ENCODE data around the gene PRPF6.

The PRPF6 gene

GRCh38 chr20:63945921-63946920 lies 34.7 kb upstream of the PRPF6 start:
- DNase-seq (ENCODE audit: low read depth) = no peak

- no peak for DNase-seq (ENCODE audit: low read depth)
These were observed 33.8 kb upstream of the PRPF6 start for GRCh38 chr20:63946986-63947637.

DNA sequence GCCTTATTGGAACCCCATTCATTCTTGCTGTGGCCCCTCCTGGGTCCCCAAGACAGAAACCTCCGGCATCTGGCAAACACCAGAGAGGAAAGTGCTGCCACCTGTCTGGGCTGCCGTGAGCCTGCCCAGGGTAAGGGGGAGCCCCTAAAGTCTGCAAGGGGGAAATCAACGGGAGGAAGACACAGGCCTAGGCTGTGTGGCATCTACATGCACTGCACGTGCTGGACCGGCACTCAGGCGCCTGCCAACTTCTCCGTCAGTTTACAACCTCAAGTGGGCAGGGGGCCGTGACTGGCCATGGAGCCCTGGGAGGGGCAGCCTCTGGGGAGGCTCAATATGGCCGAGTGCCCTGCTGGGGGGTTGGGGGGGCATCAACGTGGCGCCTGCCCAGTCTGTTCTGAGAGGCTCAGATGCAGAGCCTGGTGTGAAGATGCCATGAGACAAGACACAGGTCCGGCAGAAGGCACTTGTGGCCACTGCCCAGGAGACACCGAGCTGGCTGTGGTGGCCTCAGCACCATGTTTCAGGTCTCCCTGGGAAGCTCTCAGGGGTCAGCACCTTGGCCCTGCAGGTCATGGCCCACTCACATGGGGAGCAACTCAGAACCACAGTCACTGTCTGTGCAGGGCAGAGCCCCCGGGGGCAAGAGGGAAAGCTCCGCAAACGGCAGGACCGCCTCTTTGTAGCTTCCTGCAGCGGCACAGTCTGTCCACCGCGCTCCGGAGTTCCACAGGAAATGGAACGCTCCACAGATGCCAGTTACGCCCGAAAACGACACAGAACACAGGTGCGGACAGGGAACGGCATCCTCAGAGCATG lies 33.1 kb upstream of the PRPF6 start:
- no peak for DNase-seq (ENCODE audit: low read depth)

DNA sequence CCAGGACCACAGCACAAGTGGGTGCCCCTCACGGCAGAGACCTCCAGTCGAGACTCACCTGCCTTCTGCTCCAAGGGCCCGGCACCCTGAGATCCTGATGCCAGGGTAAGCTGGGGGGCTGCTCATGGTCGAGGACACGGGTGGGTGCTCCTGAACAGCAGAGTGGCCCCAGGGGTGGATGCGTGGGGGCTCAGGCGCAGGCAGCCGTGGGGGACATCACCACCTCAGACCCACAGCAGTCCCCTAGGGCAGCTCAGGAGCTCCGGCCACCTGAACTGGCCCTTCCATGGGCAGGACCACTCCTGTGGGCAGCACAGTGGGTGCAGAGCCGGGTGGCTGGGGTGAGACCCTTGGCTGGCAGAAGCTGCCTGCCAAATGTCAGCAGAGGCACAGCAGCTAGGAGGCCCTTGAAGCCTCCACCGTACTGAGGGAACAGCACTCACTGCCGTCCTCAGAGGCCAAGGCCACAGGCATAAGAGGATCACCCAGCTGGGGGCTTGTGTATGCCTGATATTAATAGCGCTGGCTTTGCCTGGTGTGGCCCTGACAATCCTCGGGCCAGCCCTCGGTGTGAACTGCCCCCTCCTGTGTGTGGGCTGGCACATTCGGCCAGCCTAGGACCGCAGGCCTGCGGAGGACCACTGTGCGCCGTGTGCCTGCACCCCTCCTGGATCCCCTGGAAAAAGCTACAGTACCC lies 30.1 kb upstream of the PRPF6 start:
- no peak for DNase-seq (ENCODE audit: low read depth)

- no peak for DNase-seq (ENCODE audit: low read depth)
These were observed 29.3 kb upstream of the PRPF6 start for GRCh38 chr20:63951398-63952209.

- DNase-seq (ENCODE audit: low read depth) = no peak
These were observed 28.8 kb upstream of the PRPF6 start for GRCh38 chr20:63952210-63952535.

DNA sequence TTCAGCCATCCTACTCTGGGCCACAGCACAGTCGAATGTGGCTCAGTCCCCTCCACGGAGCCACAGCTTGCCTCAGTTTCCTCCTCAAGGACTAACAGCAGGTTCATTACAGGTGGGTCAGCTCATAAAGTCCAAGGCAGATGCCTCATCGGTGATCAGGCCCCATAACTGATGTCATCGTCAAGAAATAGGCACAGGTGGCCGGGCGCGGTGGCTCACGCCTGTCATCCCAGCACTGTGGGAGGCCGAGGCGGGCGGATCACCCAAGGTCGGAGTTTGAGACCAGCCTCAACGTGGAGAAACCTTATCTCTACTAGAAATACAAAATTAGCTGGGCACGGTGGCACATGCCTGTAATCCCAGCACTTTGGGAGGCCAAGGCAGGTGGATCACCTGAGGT lies 28.2 kb upstream of the PRPF6 start:
- DNase-seq (ENCODE audit: low read depth) = no peak

GRCh38 chr20:63953764-63954429 lies 27.0 kb upstream of the PRPF6 start:
- no peak for DNase-seq (ENCODE audit: low read depth)

DNA sequence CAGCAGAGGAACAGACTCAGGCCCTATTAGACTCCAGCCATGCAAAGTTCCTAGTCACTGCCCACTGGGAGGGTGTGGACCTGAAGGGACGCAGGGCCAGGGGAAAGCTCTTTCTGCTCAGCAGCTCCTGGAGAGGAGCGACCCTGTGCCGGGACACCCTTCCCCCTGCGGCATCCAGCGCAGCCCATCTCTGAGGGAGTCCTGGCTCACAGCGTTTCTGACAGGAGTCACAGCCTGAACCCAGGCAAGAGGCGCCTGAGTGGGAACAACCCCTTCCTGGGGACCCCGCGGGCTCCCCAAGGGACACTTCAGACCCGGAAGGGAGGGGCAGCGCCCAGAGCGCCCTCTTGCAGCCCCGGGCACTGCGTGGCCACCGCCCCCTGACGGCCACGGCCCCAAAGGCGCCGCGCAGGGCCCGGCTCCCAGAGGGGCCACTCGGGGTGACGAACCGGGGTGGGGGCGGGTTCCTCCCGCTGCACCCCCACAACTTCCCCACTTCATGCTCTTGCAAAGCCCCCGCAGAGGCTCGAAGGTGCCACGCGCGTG lies 25.6 kb upstream of the PRPF6 start:
- no peak for DNase-seq (ENCODE audit: low read depth)

DNA sequence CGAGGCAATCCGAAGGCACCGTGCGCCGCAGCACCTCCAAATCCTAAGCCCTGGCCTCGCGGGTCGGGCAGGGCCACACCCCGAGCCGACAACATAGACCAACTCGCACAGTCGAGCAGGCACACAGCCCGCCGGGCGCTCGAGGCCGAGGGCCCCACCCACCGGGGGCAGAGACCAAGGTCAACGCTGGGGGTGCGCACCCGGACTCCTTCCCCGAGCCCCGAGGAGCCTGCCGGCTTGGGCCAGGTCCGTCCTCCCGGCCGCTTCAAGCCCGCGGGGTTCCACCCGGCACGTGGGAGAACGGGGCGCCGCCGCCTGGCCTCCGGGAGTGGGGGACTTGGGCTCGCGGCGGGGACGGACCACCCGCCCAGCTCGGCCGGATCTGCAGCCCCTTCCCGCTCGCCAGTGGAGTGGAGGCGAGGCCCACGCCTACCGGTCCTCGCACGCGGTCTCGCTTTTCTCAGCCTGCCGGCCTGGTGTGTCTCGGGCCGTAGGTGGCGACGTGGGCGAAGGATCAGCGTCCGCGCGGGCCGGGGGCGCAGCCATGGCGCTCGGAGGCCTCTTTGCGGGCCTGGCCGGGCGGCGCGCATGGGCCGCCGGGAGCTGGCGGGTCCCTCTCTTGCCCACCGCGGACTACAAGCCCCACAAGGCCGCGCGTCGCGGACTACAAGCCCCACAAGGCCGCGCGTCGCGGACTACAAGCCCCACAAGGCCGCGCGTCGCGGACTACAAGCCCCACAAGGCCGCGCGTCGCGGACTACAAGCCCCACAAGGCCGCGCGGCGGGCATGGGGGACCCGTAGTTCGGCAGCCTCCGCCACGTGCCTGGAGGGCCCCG lies 24.9 kb upstream of the PRPF6 start, which contains the start of gene UCKL1:
Gene UCKL1, minus strand, starts transcription at position 590 of the 837 bp plus-strand sequence. Its CDS starts 44 bp downstream, at position 546.
- peak; percentile 81 for DNase-seq (ENCODE audit: low read depth)

DNA sequence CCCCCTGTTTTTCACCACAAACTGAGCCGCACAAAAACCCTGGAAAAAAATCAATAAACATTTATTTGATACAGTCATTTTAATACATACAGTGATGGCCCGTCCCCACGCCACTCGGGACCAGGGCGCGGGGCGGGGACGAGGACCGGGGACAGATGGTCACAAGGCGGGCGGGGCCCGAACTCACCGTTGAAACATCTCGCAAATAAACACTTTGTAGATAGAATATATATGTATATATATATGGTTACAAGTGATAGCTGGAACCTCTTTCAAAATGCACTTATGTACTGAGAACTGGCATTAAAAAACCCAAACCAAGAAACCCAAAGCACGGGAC lies 24.3 kb upstream of the PRPF6 start:
- DNase-seq (ENCODE audit: low read depth) = no peak

- DNase-seq (ENCODE audit: low read depth) = peak; percentile 61
These were observed 23.8 kb upstream of the PRPF6 start for GRCh38 chr20:63957004-63957689.

GRCh38 chr20:63957690-63958441 lies 23.1 kb upstream of the PRPF6 start:
- no peak for DNase-seq (ENCODE audit: low read depth)

DNA sequence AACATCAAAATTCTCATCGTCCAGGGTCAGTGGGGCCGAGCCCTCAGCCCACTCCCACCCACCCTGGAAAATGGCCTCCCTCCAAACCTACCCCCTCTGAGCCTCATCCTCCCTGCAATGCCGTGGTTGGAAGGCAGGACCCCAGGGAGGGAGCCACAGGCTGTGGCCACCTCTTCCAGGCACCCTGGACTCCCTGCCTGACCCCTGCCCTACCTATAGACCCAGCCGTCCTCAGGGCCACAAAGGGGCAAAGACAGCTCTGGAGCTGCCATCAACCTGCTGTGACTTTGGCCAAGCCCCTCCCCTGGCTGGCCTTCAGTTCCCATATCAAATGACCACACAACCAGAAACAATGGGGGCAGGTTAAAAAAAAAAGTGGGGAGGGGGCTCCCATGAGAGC lies 22.5 kb upstream of the PRPF6 start:
- no peak for DNase-seq (ENCODE audit: low read depth)

DNA sequence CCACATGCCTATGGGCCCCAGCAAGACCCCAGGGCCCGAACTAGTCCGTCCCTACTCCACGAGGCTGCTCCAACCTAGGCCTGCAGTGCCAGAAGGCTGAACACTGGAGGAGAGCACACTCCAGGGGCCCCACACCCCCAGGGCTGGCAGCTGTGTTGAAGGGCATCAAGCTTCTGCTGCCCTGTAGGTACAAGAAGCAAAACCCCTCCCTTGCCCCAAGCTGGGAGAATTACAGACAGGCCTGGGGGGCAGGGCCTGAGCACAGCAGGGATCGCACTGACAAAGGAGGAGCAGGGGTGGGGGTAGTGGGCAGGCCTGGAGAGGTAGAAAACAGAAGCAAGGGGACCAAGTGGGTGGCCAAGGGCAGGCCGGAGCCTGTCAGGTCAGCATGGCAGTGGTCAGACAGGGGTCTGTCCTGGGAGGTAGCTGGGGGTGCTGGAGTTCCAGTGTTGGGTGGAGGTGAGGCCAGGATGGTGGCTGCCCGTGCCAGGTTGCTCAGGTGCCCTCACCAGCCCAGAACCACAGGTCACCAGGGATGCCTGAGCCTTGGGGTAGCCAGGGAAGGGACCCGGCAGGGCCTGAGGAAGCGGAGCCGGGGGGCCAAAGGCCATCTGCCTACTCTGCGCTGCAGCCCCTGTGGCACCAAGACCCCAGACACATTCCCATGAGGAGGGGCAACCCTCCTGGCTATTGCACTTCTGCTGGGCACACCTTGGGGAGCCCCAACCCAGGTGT lies 21.8 kb upstream of the PRPF6 start:
- DNase-seq (ENCODE audit: low read depth) = no peak

DNA sequence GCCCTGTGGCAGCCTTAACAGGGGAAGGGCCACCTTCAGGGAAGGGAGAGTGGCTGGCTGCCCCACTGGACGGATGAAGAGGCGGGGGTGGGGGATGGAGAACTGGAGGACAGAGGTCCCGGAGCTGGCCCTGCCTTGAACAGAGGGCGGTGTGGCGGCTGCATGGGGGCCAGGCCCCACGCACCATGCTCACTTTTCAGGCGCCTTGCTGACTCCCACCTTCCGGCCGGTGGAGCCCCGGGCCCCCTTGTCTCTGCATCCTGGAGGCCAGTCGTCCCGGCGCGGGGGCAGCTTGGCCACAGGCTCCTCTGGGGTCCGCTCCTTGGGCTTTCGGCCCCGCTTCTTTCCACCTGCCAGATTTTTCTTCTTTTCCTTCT lies 21.2 kb upstream of the PRPF6 start:
- no peak for DNase-seq (ENCODE audit: low read depth)

Measured in stimulated activated CD8-positive, alpha-beta memory T cell treated with anti-CD3 and anti-CD28 coated beads, Interleukin-12 subunit alpha, Interleukin-12 subunit beta, amount 100 ng/mL, for 4 hours (primary cell).